Kasumi-1 (cell line): Measurements from ENCODE around the gene GRM2.

ENCODE experiments used
- DNase-seq, 2 experiments: peaks; one replicate each; lab custom pipeline; 2025; lab: John Stamatoyannopoulos, UW

The GRM2 gene

DNA sequence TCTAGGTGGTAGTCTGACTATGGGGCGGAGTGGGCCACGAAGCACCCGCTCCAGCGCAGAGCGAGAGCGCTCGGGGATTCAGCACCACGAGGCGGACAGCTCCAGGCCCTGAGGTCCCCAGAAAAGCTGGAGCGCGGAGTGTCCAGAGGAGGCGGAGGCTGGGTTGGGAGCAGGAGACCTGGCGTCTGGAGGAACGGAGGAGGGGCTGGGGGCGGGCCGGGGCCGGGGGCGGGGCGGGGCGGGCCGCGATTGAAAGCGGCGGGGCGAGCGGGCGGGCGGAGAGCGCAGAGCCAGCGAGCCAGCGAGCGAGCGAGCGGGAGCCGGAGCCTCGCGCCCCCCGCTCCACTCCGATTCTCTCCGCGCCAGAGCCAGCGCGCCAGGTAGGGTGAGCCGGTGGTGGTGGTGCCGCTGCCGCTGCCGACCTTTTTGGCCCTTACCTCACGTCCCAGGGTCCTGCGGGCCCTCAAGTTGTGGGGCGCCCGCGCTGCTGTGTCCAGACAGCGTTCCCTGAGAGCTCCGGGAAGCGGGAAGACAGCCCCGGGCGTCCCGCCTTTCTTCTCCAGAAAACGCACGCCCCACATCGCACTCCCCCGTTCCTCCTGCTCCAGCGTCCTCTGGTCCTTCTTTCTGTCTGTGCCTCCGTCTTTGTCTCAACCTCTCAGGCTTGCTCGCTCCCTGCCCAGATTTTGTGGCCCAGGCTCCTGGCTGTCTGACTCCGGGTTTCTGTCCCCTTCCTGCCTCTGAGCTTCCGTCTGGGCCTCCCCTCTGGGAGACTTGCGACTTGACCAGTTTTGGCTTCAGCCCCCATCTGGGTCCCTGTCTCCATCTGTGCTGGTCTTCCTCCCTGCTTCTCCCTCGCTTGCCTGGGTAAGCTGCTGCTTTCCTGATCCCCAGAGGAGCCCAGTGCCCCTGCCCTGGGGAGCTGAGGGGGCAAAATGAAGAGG is at the start of gene GRM2:
GRM2 (plus strand) TSS at position 281 of the 944 bp plus-strand sequence. CDS start 1,916 bp downstream, outside the sequence.
- DNase-seq = no peak

DNA sequence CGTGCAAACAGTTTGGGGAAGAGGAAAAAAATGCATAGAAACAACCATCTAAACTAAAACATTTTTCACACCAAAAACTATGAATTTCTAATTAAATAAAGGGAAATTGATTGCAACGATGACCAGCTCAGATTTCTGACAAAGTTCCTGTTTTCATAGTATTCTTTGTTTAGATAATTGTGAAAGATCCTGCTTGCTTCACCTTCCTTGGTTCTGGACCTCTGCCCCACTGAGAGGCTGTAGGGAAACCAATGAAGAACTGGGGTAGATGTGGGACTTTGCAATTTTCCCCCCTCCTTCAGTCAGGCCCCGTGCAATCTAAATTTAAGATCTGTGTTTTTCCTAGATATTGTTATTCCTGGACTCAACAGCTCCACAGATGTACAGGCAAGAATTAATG is 49.6 kb upstream of the GRM2 start:
- DNase-seq = no peak

DNA sequence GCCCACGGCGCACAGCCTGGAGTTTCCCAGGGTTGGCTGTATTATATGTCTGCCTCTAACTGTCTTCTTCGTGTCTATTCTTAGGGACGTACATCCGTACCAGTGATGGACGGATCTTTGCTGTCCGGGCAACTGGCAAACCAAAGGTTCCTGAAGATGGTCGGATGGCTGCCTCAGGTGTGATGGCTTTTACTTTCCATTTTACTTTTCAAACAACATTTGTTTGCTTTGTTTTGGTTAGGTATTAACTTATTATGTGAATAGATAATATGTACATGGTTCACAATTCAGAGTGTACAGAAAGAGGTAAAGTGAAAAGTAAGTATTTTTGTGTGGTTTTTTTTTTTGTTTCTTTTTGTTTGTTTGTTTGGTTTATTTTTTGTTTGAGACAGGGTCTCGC is 46.9 kb upstream of the GRM2 start:
- DNase-seq = no peak

DNA sequence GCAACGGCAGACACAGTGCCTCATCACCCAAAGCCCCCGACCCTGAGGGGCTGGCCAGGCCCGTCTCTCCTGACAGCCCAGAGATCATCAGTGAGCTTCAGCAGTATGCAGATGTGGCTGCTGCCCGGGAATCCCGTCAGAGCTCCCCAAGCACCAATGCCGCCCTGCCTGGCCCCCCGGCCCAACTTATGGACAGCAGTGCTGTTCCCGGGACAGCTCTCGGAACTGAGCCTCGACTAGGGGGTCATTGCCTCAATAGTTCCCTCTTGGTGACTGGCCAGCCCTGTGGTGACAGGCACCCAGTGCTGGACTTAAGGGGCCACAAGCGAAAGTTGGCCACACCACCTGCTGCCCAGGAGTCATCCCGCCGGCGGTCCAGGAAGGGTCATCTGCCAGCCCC is 44.4 kb upstream of the GRM2 start:
- DNase-seq = no peak

DNA sequence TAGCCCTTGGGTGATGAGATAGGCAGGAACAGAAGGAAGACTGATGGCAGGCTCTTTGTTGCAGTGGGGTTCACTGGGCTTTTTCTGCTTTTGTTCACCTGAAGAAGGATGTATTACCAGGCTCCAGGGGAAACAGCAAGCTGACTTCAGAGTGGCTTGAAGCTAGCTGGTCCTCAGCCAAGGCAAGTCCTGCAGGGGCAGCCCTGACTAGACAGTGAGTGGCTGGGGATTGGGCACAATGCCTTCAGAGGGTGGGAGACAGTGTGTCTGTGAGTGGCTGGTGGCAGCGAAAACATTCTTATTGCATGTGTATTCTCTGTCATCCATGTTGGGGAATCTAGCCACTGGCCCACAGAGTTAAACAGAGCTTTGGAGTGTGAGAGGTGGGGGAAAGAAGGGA is 38.1 kb upstream of the GRM2 start:
- DNase-seq = no peak

DNA sequence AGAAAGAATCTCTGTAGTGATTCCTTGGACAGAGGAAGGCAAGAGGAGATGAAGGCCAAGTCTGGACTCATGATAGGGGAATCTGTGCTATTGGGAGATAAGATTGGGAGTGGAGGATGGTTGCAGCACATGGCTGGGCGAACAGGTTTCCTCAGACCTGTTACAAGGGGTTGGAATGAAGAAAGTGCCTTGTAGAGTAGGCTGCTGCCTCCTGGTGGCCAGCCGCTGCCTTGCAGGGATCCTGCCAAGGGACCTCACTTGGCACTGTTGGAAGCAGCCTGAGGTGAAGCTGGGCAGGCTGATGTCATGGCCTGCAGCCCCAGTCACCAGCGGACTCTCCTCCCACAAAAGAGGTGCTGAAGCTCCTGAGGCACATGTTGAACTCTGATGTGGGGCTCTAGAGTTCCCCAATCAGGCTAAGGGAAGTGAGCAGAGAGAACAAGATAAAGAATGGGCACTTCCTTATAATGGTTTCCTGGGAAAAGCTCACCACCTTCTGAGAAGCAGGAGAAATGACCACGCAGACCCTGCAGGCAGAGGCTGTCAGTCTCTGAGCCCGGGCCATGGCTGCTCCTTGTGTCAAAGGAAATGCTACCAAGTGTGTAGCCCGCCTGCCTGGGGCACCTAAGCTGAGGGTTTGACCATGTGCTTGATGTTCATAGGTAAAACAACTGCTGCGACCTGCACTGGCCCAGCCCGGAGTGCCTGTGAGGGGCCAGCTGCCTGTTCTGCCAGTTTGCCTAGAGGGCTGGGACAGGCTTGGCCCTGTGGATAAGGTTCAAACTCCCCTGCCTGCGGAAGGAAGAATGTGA is 37.4 kb upstream of the GRM2 start:
- DNase-seq = peak; percentile 78 to 84

DNA sequence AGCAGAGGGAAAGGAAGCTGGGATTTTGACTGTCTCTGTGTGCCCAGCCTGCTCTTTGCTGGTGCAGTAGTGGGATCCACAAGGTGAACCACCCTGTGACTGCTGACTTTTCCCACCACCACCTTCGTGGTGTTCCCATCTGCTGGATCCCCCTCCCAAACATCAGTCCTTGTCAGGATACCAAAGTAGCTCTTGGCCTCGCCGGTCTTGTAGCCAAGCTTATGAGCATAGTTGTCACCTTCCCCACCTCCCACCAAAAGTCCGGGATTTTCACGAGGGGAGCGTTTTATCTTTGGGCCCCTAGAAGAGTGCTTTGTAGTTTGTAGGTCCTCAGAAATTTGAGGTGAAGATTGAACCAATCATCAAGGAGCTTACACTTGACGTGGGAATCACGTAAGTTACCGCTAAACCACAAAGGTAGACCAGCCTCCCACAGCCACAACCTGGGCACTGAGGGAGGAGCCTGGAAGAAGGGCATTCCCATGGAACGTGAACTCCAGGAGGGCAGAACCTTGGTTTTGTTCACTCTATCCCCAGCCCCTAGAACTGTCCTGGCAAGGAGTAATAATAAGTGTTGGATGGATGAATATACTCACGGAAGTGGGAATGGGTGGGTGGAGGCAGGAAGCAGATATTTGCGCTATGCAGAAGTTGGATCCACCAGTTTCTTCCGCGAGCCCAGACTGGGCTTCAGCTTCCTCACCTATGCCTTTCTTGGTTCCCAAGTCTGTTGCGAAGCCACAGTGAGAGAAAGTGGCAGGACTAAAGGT is 36.6 kb upstream of the GRM2 start:
- DNase-seq = no peak

DNA sequence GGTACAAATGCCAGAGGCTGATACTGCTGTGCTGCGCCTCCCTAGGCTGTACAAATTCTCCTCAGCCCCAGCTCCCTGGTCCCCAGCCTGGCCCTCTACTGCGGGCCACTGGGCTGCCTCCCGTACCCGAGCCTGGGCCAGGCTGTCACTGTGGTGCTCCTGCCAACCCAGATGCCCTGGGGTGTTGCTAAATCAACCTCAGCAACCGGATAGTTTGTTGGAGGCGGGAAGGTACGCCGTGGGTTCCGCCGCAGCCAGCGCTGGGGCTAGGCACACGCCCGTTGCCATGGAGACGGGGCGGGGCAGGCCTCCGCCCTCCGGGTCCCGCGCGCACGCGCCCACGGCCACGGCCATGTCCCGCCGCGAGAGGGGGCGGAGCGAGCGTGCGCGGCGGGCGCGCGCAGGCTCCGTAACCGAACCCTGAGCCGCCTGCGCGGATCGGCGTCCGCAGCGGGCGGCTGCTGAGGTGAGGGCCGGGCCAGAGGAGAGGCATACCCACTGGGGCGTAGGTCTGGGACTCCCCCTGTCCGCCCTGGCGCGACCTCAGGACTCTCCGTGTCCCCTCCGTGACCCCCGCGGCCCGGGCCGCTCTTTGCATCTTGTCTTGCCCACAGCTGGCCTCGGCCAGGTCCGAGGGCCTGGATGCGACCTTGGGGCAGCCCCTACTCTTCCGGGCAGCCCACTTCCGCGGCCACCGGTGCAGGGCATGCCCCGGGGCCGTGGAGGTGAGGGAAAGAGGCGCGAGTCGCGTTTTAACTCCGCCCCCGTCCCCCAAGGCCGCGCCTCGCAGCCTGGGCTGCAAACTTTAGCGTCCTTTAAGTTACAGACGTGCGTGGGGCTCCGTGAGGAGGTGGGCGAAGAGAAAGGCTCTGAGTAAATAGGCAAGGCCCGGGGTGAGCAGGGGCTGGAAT is 35.8 kb upstream of the GRM2 start, which contains the start of gene TEX264:
TEX264 (plus strand) TSS at position 430 of the 911 bp plus-strand sequence. CDS start 3,053 bp downstream, outside the sequence.
- DNase-seq = peak; percentile 51 to 68

DNA sequence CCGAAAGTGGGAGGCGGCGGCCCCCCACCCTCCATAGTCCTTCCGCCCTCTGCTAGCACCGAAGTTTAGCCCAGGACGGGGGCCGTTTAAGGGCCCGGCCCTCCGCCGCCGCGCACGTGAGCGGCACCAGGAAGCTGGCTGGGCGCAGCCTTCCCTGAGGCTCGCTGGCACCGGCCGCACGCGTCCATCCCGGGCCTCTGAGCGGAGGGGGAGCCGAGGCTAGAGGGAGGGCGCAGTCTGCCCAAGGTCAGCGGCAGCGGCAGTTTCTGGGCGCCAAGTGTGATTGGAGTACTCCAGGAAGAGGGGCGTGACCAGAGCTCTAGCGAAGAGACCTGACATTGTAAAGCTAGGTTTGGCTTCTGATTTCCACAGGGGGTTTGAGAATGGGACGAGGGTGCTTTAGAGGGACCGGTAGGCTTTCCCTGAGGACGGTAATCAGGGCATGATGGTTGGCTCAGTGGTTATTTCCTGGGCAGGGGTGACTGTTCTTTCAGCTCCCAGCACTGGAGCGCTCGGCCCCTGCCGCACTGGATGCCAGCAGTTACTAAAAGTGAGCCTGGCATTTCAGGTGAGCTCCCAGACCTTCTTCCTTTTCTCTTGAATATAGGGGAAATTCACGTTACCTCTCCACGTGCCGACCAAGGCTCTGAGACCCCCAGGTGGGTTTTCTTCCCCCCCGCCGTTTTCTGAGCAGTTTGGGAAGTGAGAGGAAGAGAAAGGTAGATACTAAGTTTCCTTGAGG is 35.0 kb upstream of the GRM2 start:
- peak; percentile 74 to 87 for DNase-seq

DNA sequence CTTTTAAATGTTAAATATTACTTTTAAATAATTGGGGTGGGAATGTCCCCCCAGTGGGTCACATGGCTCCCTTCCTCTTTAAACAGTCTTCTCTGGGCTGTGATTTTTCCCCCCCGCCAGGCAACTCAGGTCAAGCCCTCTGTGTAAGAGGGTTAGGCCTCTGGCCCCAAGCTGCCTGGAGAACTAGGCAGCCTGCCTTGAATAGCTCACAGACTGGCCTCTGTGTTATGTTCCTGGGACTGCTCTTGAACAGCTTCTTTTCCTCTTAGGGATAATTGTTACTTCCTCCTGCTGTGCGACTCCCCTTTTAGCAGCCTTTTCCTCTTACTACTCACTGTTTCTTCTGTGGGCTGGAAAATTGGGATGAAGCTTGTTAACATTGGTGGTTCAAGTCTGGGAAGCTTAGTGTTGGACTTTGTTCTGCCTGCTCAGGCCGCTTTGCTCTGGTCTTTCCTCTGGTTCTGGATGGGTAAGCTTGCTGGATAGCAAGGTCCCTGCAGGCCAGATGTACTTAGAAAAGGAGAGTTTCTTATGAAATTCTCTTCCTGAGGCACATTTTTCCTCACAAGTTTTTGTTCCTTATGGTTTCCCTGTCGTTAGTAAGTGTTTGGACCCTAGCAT is 33.6 kb upstream of the GRM2 start:
- peak in 1 of 2 experiments; percentile 39 for DNase-seq

DNA sequence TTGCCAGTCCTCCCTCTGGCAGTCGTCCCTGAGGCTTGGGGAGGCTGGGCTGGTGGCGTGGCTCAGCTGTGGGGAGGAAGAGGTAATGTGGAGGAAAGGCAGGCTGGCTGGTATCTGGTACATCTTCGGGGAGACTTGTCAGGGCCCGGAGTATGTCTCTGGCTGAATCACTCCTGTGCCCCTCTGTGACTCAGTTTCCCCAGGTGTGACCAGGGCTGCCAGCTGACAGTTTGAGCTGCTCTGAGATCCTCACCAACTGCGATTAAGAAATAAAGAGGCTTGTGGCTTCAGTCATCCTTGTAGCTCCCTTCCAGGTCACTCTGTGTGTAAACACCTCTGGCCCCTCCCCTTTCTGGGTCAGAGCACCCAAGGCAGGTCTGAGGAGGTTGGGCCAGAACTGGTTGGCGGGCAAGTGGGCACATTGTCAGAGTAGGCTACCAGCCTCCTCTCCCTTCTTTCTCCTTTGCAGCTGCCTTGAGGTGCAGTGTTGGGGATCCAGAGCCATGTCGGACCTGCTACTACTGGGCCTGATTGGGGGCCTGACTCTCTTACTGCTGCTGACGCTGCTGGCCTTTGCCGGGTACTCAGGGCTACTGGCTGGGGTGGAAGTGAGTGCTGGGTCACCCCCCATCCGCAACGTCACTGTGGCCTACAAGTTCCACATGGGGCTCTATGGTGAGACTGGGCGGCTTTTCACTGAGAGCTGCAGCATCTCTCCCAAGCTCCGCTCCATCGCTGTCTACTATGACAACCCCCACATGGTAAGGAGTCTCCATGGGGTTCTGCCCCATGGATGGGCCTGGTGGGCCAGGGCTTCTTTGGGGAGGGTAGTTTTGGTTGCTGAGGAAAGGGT is 32.8 kb upstream of the GRM2 start:
- DNase-seq = no peak

DNA sequence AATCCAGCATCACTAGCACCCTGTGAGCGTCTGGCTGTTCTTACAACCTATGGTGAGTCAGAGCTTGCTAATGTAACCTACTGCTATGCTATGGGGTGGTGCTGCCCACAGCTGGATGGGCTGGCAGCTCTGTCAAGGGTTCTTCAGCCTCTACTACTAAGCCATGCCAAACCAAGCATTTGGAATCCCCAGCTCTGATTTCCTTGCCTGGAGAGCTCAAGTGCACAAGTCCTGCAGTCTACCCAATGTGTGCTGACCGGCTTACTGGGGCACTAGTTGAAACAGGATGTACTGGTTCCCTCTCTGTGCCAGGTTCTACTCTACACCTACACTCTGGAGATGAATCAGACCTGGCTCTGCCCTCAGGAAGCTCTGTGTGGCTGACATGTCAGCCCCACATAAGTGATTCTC is 31.7 kb upstream of the GRM2 start:
- no peak for DNase-seq

DNA sequence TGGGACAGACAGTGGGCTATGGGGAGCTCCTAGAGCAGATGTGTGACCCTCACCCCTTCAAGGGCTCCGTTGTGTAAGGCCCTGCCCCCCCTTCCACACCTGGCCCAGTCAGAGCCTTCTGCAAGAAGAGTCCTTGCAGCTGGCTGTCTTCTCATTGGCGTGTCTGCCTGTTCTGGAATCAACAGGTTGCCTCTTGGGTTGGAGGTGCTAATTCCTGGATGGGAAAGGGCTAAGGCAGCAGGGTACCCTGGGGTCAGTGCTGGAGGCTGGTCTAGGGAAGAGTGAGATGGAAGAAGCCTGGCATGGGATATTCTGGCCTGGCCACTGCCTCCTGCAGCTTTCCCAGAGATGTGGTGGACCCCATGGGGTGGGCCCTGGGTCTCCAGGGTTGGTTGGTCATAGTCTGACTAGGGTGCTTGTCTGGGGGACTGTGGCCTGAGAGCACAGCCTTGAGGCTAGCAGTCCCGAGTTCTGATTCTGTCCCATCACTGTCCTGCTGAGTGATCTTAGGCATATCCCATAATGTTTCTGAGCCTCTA is 30.7 kb upstream of the GRM2 start:
- DNase-seq = no peak

DNA sequence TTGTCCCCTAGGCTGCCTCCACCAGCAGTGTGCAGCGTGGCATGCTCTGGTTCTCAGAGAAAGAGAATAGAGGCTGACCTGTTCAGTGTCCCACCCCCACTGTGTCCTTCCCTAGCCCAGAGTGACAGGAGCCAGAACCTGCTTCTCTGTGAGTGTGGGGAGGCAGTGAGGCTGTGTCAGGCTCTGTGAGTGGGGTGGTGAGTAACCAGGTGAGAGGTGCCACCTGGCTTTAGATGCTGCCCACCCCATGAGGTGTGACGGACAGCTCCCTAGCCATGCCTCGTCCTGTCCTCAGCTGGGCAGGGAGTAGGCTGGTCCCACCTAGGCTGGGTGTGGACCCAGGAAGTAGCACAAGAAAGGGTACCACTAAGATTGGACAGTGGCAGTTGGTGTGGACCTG is 29.5 kb upstream of the GRM2 start:
- no peak for DNase-seq

DNA sequence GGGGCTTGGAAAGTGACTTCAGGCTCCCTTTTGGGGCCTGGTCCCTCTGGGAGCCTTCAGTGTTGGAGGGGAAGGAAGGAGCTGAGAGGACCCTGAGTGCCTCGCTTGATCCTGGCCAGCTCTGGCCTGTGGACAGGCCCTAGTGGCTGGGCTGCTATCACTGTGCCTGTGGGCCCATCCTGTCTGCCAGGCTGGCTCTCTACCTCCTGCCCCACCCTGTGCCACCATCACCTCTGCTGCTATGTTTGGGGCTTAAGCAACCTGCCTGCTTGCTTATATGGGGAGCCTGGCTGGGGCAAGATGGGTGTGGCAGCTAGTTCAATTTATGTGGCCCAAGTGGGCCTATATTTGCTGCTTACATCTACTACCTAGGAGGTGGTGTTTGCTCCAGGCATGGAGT is 28.7 kb upstream of the GRM2 start:
- no peak for DNase-seq

DNA sequence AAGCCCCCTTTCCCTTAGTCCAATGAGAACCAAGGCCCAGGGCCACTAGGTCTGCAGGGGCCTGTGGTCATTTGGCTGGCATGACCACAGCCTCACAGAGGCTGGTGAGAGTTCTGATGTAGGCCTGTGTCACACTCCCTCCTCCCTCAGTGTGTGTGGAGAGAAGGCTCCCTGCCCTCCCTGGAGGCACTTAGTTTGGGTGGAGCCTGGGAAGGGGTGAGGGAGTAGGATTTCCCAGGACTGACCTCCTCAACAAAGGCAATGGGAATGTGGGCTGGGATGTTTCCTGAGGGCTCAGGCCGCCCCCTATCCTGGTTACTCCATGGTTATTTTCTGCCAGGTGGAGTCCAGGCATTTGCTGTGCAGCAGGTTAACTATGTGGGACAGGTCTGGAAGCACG is 28.2 kb upstream of the GRM2 start:
- DNase-seq = no peak

DNA sequence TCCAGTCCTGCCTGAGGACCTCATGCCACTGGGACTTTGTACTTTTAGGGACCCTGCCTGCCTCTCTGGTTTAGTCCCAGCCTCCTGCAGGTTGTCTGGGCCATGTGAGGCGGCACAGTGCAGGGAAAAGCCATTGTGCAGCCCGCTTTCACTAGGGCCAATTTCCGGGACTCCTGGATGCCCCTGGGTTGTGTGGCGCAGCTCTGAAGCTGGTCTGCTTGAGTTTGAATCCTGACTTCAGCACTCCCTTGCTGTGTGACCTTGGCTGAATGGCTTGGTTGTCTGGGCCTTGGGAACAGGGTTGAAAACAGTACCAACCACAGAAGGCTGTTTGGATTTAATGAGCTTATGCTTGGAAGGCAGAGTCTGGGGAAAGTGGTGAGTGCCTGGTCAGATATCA is 27.6 kb upstream of the GRM2 start:
- no peak for DNase-seq

DNA sequence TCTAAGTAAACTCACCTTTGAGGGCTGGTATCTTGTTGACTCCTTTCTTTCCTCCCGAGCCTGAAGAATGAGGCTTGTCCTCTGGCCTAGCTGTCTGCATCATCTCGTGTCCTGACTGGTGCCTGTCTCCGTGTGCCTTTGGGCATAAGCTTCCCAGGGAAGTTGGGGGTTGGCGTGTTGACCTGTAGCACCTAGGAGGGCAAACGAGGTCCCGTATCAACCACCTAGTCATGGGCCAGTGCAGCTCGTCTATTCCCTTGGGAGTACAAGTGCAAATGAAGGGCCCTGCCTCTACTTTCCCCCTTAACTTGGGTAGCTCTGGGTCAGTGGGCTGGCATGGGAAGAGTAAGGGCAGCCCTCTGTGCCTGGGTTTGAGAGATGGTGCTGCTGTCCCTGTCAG is 27.1 kb upstream of the GRM2 start:
- DNase-seq = no peak

DNA sequence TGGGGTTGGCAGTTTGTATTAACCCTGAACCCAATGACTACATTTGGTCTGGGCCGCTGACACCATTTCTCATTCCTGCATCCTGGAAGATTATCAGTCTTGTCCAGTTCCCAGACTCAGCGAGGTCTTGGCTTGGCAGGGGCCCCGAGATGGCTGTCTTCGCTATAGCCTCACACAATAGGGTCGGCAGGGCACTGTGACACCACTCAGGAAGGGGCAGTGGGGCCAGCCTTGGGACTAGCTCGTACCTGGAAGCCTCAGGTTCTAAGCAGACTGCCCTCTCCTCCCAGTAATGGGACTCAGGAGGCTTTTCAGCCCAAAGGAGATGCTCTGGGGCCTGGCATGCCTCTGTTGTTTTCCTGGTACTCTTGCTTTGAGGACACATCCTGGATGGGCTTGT is 26.7 kb upstream of the GRM2 start:
- DNase-seq = no peak
